Astrocyte of the cerebellum (primary cell): ENCODE results near the gene PTPRK.

Source experiments
- DNase-seq: peaks from one replicate; pipeline ENCODE4 v3.0.0-alpha.2; 2011; ENCODE audit warnings: low read depth
- H3K4me3 ChIP-seq: 2 replicates; pipeline ENCODE4 v1.5.1; 2011; ENCODE audit warnings: mild to moderate bottlenecking, low read depth, low read length, moderate library complexity
- in situ Hi-C: cut with HindIII; loops from 2 replicates; pipeline ENCODE4 v1.10.0; 2017; ENCODE audit warnings: low sequenced_read_pairs
- TF ChIP-seq, protein P1 (sequence below): IDR thresholded peaks from 2 replicates; pipeline ENCODE4 v1.5.1; 2012; ENCODE audit warnings: low read length, low read depth, moderate library complexity, mild to moderate bottlenecking; ENCODE audit errors: missing control alignments

PTPRK gene

GRCh38 chr6:128250370-128251070 is 269.9 kb downstream of the PTPRK start:
- no peak overlapping the region for H3K4me3 ChIP-seq
- DNase-seq, result no peak
- TF ChIP-seq, protein P1, sequence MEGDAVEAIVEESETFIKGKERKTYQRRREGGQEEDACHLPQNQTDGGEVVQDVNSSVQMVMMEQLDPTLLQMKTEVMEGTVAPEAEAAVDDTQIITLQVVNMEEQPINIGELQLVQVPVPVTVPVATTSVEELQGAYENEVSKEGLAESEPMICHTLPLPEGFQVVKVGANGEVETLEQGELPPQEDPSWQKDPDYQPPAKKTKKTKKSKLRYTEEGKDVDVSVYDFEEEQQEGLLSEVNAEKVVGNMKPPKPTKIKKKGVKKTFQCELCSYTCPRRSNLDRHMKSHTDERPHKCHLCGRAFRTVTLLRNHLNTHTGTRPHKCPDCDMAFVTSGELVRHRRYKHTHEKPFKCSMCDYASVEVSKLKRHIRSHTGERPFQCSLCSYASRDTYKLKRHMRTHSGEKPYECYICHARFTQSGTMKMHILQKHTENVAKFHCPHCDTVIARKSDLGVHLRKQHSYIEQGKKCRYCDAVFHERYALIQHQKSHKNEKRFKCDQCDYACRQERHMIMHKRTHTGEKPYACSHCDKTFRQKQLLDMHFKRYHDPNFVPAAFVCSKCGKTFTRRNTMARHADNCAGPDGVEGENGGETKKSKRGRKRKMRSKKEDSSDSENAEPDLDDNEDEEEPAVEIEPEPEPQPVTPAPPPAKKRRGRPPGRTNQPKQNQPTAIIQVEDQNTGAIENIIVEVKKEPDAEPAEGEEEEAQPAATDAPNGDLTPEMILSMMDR, result no peak
- in situ Hi-C loops, result no loop called here

DNA sequence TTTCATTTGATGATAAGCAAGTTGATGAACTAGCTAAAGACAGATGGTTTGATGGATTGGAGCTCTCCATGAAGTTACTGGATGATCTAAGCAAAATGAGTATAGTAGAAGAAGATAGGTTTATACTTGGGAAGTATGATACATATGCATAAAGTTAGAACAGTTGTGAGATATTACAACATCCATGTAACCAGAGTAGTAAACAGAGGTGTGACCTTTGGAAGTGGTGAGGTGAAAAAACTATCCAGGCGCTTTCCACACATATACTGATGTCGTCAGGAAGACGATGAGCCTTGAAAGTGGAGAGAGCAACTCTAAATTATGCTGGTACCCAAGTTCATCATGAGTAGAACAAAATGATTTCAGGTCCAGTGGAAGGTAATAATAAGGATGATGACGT is 271.0 kb downstream of the PTPRK start:
- no peak overlapping the region for H3K4me3 ChIP-seq
- no peak for DNase-seq
- in situ Hi-C loops, result no loop called here
- TF ChIP-seq, protein P1, result no peak

DNA sequence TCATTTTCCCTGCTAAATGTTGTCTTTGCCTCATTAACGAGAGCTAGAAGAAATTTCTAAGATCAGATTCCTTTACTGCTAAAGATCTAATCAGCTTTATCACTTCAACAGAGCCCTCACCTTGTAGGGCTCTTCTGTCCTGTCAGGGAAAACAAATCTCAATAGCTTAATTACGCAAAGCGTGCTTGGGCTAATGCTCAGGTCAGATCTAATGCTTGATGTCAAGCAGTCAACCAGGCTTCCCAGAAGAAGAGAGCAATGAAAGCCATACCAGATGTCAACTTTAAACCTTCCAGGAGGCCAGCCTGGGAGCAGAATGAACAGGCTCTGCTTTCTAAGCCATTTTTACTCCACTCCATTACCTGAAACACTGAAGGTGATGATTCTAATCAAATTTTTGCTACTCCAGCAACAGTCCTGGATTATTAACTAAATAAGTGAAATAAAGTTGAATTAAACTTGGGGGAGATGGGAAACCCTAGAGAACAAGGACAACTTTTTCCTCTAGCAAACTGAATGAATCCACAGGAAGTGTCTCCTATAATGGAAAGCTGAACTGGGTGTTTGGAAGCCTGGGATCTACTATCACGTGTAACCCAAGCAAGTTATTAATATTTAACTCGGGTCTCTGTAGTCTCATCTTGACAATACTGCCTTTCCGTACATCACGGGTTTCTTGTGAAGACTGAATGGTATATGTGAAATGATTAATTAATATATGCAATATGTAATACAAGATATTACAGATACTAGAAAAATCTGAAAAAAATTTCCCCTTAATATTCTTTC is 273.7 kb downstream of the PTPRK start:
- in situ Hi-C loops, result no loop called here
- TF ChIP-seq, protein P1, result no peak
- no peak for DNase-seq
- no peak overlapping the region for H3K4me3 ChIP-seq

GRCh38 chr6:128244751-128245405 is 275.5 kb downstream of the PTPRK start:
- in situ Hi-C loops, result no loop called here
- TF ChIP-seq, protein P1, result no peak
- DNase-seq, result no peak
- H3K4me3 ChIP-seq, result no peak overlapping the region

DNA sequence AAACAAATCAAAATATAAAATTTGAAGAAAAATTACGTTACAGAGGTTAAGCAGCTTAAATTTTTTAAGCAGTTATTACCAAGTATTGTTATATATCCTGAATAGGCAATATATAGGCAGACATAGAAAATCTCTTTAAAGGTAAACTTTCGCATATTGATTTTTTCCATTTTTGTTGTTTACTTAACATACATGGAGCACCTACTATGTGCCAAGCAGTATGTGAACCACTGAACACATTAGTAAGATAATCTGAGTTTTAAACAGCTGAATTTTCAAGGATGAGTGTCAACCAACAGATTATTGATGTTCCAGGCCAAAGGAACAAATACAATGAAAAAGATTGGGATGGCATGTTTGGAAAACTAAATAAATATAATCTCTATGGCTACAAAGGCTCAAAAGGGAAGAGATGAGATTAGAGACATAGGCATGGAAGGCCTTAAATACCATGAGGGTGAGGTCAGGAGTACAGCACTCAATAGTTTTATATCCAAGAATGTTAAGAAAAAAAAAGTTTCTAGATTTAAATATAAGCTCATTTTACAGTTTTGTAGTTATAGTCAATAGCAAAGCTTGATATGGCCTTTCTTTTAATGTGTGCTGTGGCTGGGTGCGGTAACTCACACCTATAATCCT is 277.5 kb downstream of the PTPRK start:
- H3K4me3 ChIP-seq, result no peak overlapping the region
- TF ChIP-seq, protein P1, result no peak
- in situ Hi-C loops, result no loop called here
- no peak for DNase-seq

- in situ Hi-C loops, result no loop called here
- DNase-seq, result no peak
- no peak overlapping the region for H3K4me3 ChIP-seq
- TF ChIP-seq, protein P1, result no peak
These were observed 279.2 kb downstream of the PTPRK start for GRCh38 chr6:128241216-128241615.
